ENCODE data around the gene SVOPL. TPM values are rescaled to one million over a fixed set of nuclear protein-coding genes. Genes with fewer than 3 reads are reported as not detected.
"Not testable (repeated sequence)": the region's sequence is repeated elsewhere in the genome, so short reads cannot be mapped to it uniquely, and the experiment has no call there.

Gene SVOPL
- total RNA-seq, 1 experiment from 2014 or later: 1.1 TPM

DNA sequence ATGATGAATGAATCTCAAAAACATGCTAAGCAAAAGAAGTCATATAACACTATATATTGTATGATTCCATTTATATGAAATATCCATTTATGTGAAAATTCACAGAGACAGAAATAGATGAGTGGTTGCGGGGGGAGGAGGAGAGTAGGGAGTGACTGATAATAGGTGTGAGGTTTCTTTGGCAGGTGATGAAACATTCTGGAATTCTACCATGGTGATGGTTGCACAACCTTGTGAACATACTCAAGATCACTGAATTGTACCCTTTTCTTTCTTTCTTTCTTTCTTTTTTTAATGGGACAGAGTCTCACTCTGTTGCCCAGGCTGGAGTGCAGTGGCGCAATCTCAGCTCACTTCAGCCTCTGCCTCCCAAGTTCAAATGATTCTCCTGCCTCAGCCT, 10.7 kb downstream of the SVOPL start:
- H2BK15ac ChIP-seq (ENCODE audit: low read depth, low read length): no peak overlapping the region
- H3K9ac ChIP-seq (ENCODE audit: extremely low read depth, insufficient read length, low read length): no peak overlapping the region
- H3K56ac ChIP-seq (ENCODE audit: insufficient read length, low read depth, low read length): no peak overlapping the region
- no peak overlapping the region for H3K14ac ChIP-seq (ENCODE audit: insufficient read depth, low read length)
- DNase-seq: no peak
- no peaks in the 10 kb centered on the region for H3K4me1 ChIP-seq (ENCODE audit: insufficient read depth, low read length)
- H3K4ac ChIP-seq (ENCODE audit: low read depth, low read length): no peak overlapping the region
- Mint-ChIP-seq H3K4me3 (no peak overlapping the region), H3K27me3 (ENCODE audit: low read depth) (no peaks in the 10 kb centered on the region; the same call in 1 of the 2 replicates), H3K9me3 (peaks cover 4 to 7% of the 10 kb centered on the region in 2 experiments; a peak in 1 of 5 replicates), H3K36me3 (ENCODE audit: insufficient read depth in 1 of 3, low read depth in 3 of 3) (peaks cover 0 to 5% (median 0%) of the 10 kb centered on the region in 3 experiments; a peak in 1 of 7 replicates), H3K4me1 (no peaks in the 10 kb centered on the region), H3K27ac (no peak overlapping the region)
- no peaks in the 10 kb centered on the region for H3K23me2 ChIP-seq (ENCODE audit: insufficient read length, low read depth, low read length, poor library complexity, severe bottlenecking)
- H3K18ac ChIP-seq (ENCODE audit: insufficient read length, low read depth, low read length): no peak overlapping the region
- WGBS (ENCODE audit: extremely low coverage, insufficient read length, low lambda C conversion rate): no CpG with 5 or more reads among the region's 2 CpGs
- H2BK20ac ChIP-seq (ENCODE audit: low read depth, low read length, poor library complexity, severe bottlenecking): no peak overlapping the region
- H3K27ac ChIP-seq (ENCODE audit: insufficient read length, low read depth, low read length): no peak overlapping the region
- H3K79me2 ChIP-seq (ENCODE audit: insufficient read depth, low read length): no peaks in the 10 kb centered on the region
- H2BK120ac ChIP-seq (ENCODE audit: low read depth, low read length, poor library complexity, severe bottlenecking): no peak overlapping the region
- TF ChIP-seq, protein P1, sequence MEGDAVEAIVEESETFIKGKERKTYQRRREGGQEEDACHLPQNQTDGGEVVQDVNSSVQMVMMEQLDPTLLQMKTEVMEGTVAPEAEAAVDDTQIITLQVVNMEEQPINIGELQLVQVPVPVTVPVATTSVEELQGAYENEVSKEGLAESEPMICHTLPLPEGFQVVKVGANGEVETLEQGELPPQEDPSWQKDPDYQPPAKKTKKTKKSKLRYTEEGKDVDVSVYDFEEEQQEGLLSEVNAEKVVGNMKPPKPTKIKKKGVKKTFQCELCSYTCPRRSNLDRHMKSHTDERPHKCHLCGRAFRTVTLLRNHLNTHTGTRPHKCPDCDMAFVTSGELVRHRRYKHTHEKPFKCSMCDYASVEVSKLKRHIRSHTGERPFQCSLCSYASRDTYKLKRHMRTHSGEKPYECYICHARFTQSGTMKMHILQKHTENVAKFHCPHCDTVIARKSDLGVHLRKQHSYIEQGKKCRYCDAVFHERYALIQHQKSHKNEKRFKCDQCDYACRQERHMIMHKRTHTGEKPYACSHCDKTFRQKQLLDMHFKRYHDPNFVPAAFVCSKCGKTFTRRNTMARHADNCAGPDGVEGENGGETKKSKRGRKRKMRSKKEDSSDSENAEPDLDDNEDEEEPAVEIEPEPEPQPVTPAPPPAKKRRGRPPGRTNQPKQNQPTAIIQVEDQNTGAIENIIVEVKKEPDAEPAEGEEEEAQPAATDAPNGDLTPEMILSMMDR (conservative IDR thresholded peaks at IDR 0.05): no peak
- H3K4me2 ChIP-seq (ENCODE audit: insufficient read depth, insufficient read length, low read length): no peak overlapping the region
- no peaks in the 10 kb centered on the region for H3K27me3 ChIP-seq (ENCODE audit: insufficient read depth, low read length)
- no peak overlapping the region for H3K23ac ChIP-seq (ENCODE audit: insufficient read length, low read depth, low read length)
- no peak overlapping the region for H2AK5ac ChIP-seq (ENCODE audit: insufficient read length, low read length)
- no peak overlapping the region for H4K5ac ChIP-seq (ENCODE audit: insufficient read length, low read depth, low read length)
- H3T11ph ChIP-seq (ENCODE audit: low read length): no peak overlapping the region
- H2AFZ ChIP-seq (ENCODE audit: low read length): no peak overlapping the region
- no peak overlapping the region for H2BK12ac ChIP-seq (ENCODE audit: insufficient read length, low read depth, low read length)
- no peak overlapping the region for H4K91ac ChIP-seq (ENCODE audit: insufficient read length, low read depth, low read length)
- no peaks in the 10 kb centered on the region for H3K79me1 ChIP-seq (ENCODE audit: insufficient read depth, low read depth, low read length, poor library complexity, severe bottlenecking)
- no peaks in the 10 kb centered on the region for H3K9me3 ChIP-seq (ENCODE audit: control insufficient read depth, low read depth, low read length)
- H2BK5ac ChIP-seq (ENCODE audit: insufficient read length, low read length): no peak overlapping the region
- H4K8ac ChIP-seq (replicated peaks; ENCODE audit: insufficient read length, low read depth, low read length): no peak overlapping the region
- no peaks in the 10 kb centered on the region for H4K20me1 ChIP-seq (ENCODE audit: control insufficient read depth, insufficient read depth, insufficient read length)

DNA sequence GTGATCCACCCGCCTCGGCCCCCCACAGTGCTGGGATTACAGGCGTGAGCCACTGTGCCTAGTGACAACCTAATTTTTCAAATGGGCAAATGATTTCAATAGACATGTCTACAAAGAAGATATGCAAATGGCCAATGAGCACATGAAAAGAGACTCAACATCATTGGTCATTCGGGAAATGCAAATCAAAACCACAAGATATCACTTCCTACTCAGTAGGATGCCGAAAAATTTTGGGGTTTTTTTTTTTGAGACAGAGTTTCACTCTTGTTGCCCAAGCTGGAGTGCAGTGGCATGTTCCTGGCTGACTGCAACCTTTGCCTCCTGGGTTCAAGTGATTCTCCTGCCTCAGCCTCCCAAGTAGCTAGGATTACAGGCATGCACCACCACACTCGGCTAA, 13.1 kb downstream of the SVOPL start:
- H4K5ac ChIP-seq (ENCODE audit: insufficient read length, low read depth, low read length); H3K18ac ChIP-seq (ENCODE audit: insufficient read length, low read depth, low read length); H3K4me1 Mint-ChIP-seq; H3K4me3 Mint-ChIP-seq; H4K20me1 ChIP-seq (ENCODE audit: control insufficient read depth, insufficient read depth, insufficient read length); H3K56ac ChIP-seq (ENCODE audit: insufficient read length, low read depth, low read length); H3K4ac ChIP-seq (ENCODE audit: low read depth, low read length); H4K91ac ChIP-seq (ENCODE audit: insufficient read length, low read depth, low read length); H3K4me2 ChIP-seq (ENCODE audit: insufficient read depth, insufficient read length, low read length); H3K9me3 Mint-ChIP-seq; H3K27ac ChIP-seq (ENCODE audit: insufficient read length, low read depth, low read length); H3K23ac ChIP-seq (ENCODE audit: insufficient read length, low read depth, low read length); H3K27me3 Mint-ChIP-seq (ENCODE audit: low read depth); H2BK15ac ChIP-seq (ENCODE audit: low read depth, low read length); H2BK120ac ChIP-seq (ENCODE audit: low read depth, low read length, poor library complexity, severe bottlenecking); H2BK20ac ChIP-seq (ENCODE audit: low read depth, low read length, poor library complexity, severe bottlenecking); H4K8ac ChIP-seq (replicated peaks; ENCODE audit: insufficient read length, low read depth, low read length); H3K27ac Mint-ChIP-seq; H2AK5ac ChIP-seq (ENCODE audit: insufficient read length, low read length); H2BK12ac ChIP-seq (ENCODE audit: insufficient read length, low read depth, low read length); H2AFZ ChIP-seq (ENCODE audit: low read length); H3K79me1 ChIP-seq (ENCODE audit: insufficient read depth, low read depth, low read length, poor library complexity, severe bottlenecking); DNase-seq; H3K27me3 ChIP-seq (ENCODE audit: insufficient read depth, low read length); H3T11ph ChIP-seq (ENCODE audit: low read length); H2BK5ac ChIP-seq (ENCODE audit: insufficient read length, low read length); H3K79me2 ChIP-seq (ENCODE audit: insufficient read depth, low read length); H3K9me3 ChIP-seq (ENCODE audit: control insufficient read depth, low read depth, low read length); H3K23me2 ChIP-seq (ENCODE audit: insufficient read length, low read depth, low read length, poor library complexity, severe bottlenecking); H3K14ac ChIP-seq (ENCODE audit: insufficient read depth, low read length); H3K9ac ChIP-seq (ENCODE audit: extremely low read depth, insufficient read length, low read length); H3K4me1 ChIP-seq (ENCODE audit: insufficient read depth, low read length); H3K36me3 Mint-ChIP-seq (ENCODE audit: insufficient read depth in 1 of 3, low read depth in 3 of 3): not testable (repeated sequence)
- no CpG with 5 or more reads among the region's 6 CpGs for WGBS (ENCODE audit: extremely low coverage, insufficient read length, low lambda C conversion rate)
